ENCODE measurements around the gene MICB.

The MICB gene

GRCh38 chr6:31513456-31514165 is 15.7 kb downstream of the MICB start:
- no peak for DNase-seq

GRCh38 chr6:31521835-31522234 is 23.9 kb downstream of the MICB start:
- DNase-seq = no peak

GRCh38 chr6:31525553-31525931 is 27.6 kb downstream of the MICB start:
- DNase-seq = no peak

GRCh38 chr6:31525932-31526591 is 28.1 kb downstream of the MICB start:
- DNase-seq = no peak

GRCh38 chr6:31528307-31528777 is 30.4 kb downstream of the MICB start:
- no peak for DNase-seq

- no peak for DNase-seq
Observed at GRCh38 chr6:31528821-31529328, 30.9 kb downstream of the MICB start, which contains the start of gene MCCD1. Gene MCCD1, plus strand, starts transcription at chr6:31528962. Its CDS starts 53 bp downstream, at chr6:31529015.

GRCh38 chr6:31529329-31530150 is 31.6 kb downstream of the MICB start:
- no peak for DNase-seq

- no peak for DNase-seq
Observed at GRCh38 chr6:31530659-31531058, 32.7 kb downstream of the MICB start.

GRCh38 chr6:31531162-31531561 is 33.2 kb downstream of the MICB start:
- DNase-seq = no peak

GRCh38 chr6:31531771-31532643 is 34.1 kb downstream of the MICB start:
- no peak for DNase-seq

GRCh38 chr6:31532644-31533454 is 34.9 kb downstream of the MICB start:
- no peak for DNase-seq

GRCh38 chr6:31533455-31533841 is 35.5 kb downstream of the MICB start:
- no peak for DNase-seq

GRCh38 chr6:31534011-31534410 is 36.1 kb downstream of the MICB start:
- DNase-seq = no peak

- no peak for DNase-seq
Observed at GRCh38 chr6:31534521-31535040, 36.6 kb downstream of the MICB start.

- no peak for DNase-seq
Observed at GRCh38 chr6:31535538-31536324, 37.8 kb downstream of the MICB start.

- no peak for DNase-seq
Observed at GRCh38 chr6:31538805-31539400, 41.0 kb downstream of the MICB start.

- no peak for DNase-seq
Observed at GRCh38 chr6:31540640-31541039, 42.7 kb downstream of the MICB start.

- DNase-seq = peak; percentile 5 to 31
Observed at GRCh38 chr6:31541059-31541657, 43.2 kb downstream of the MICB start.
